IMR-90 (cell line): ENCODE data around the gene NTM. TPM values are rescaled to one million over a fixed set of nuclear protein-coding genes. Genes with fewer than 3 reads are reported as not detected.
A peak's percentile ranks its signal among the peaks of the same experiment; 100 is the strongest.

ENCODE experiments used
- ATAC-seq: fragments of 200-7000 bp; cut with Tn5 transposase; 2 replicates; pipeline ENCODE4 v1.9.1; 2020; ENCODE audit warnings: low read depth, mild to moderate bottlenecking, moderate library complexity
- BruUV-seq: library from RNA; stranded (reverse); fragments of 400-500 nt; replicated peaks from 2 replicates; lab custom pipeline; 2021; lab: Mats Ljungman, UMichigan
- CTCF ChIA-PET: fragments of 300-600 bp; formaldehyde crosslinking; extraction: SDS; loops from one replicate; lab custom pipeline; 2021; ENCODE audit warnings: antibody characterized with exemption; lab: Yijun Ruan, JAX
- POLR2A ChIA-PET: fragments of 300-600 bp; sonication (Branson Sonifier 250); formaldehyde crosslinking; loops from one replicate; lab custom pipeline; 2022; ENCODE audit warnings: antibody characterized with exemption; ENCODE audit not compliant: unreplicated experiment; lab: Charles Lee
- DNase-seq: peaks from one replicate; pipeline ENCODE4 v3.0.0; 2013
- H2AFZ ChIP-seq: replicated peaks from 2 replicates; pipeline ENCODE3; 2013; ENCODE audit warnings: low read length, mild to moderate bottlenecking; ENCODE audit not compliant: poor library complexity
- H2AK5ac ChIP-seq: 2 replicates; pipeline ENCODE4 v1.6.1; 2013; ENCODE audit warnings: low read depth, low read length, inconsistent platforms
- H2AK9ac ChIP-seq: replicated peaks from 2 replicates; pipeline ENCODE3; 2013; ENCODE audit warnings: mild to moderate bottlenecking, low read depth, low read length, moderate library complexity; ENCODE audit not compliant: poor library complexity
- H2BK120ac ChIP-seq: 2 replicates; pipeline ENCODE4 v1.6.1; 2013; ENCODE audit warnings: low read depth, low read length, inconsistent platforms
- H2BK15ac ChIP-seq: 3 replicates; pipeline ENCODE4 v1.6.1; 2013; ENCODE audit warnings: low read depth, low read length, inconsistent platforms
- H2BK20ac ChIP-seq: 2 replicates; pipeline ENCODE4 v1.6.1; 2013; ENCODE audit warnings: low read depth, mild to moderate bottlenecking, inconsistent platforms, low read length, moderate library complexity
- H2BK5ac ChIP-seq: 2 replicates; pipeline ENCODE4 v1.6.1; 2013; ENCODE audit warnings: mild to moderate bottlenecking, low read depth, low read length, inconsistent platforms; ENCODE audit not compliant: poor library complexity, severe bottlenecking
- H3K14ac ChIP-seq: replicated peaks from 2 replicates; pipeline ENCODE4 v1.6.1; 2013; ENCODE audit warnings: low read depth, low read length, inconsistent platforms
- H3K18ac ChIP-seq: 2 replicates; pipeline ENCODE4 v1.6.1; 2013; ENCODE audit warnings: low read depth, low read length, control low read depth
- H3K23ac ChIP-seq: 2 replicates; pipeline ENCODE4 v1.6.1; 2013; ENCODE audit warnings: low read depth, low read length, inconsistent platforms
- H3K27ac ChIP-seq: 2 replicates; pipeline ENCODE4 v1.5.1; 2013; ENCODE audit warnings: mild to moderate bottlenecking, control low read depth, low read length; ENCODE audit not compliant: insufficient read depth
- H3K27me3 ChIP-seq: 2 replicates; pipeline ENCODE4 v1.6.1; 2013; ENCODE audit warnings: low read length; ENCODE audit not compliant: control insufficient read depth, insufficient read depth
- H3K36me3 ChIP-seq: 2 replicates; pipeline ENCODE4 v1.6.1; 2013; ENCODE audit warnings: low read length, mixed read lengths; ENCODE audit not compliant: control insufficient read depth, insufficient read depth
- H3K4ac ChIP-seq: 2 replicates; pipeline ENCODE4 v1.6.1; 2013; ENCODE audit warnings: low read depth, low read length, inconsistent platforms
- H3K4me1 ChIP-seq: 2 replicates; pipeline ENCODE4 v1.6.1; 2013; ENCODE audit warnings: low read length, mixed read lengths; ENCODE audit not compliant: control insufficient read depth, insufficient read depth
- H3K4me2 ChIP-seq: 2 replicates; pipeline ENCODE4 v1.6.1; 2013; ENCODE audit warnings: low read depth, mild to moderate bottlenecking, control low read depth, low read length, moderate library complexity
- H3K4me3 ChIP-seq: 2 replicates; pipeline ENCODE4 v1.5.1; 2013; ENCODE audit warnings: low read depth, mild to moderate bottlenecking, control low read depth, low read length, moderate library complexity; ENCODE audit not compliant: insufficient read depth
- H3K56ac ChIP-seq: 2 replicates; pipeline ENCODE4 v1.6.1; 2013; ENCODE audit warnings: low read length, inconsistent platforms; ENCODE audit not compliant: insufficient read depth; ENCODE audit errors: extremely low read depth
- H3K79me1 ChIP-seq, 2 experiments: 2 replicates each; pipeline ENCODE4 v1.6.1; 2013; ENCODE audit warnings: low read length in 2 of 2, inconsistent platforms in 1 of 2, low read depth in 1 of 2
- H3K9ac ChIP-seq: 2 replicates; pipeline ENCODE4 v1.6.1; 2013; ENCODE audit warnings: low read depth, low read length, control low read depth
- H3K9me1 ChIP-seq: 2 replicates; pipeline ENCODE4 v1.6.1; 2013; ENCODE audit warnings: low read length, inconsistent platforms; ENCODE audit not compliant: insufficient read depth
- H3K9me3 ChIP-seq: 2 replicates; pipeline ENCODE4 v1.6.1; 2013; ENCODE audit warnings: low read length; ENCODE audit not compliant: control insufficient read depth, insufficient read depth
- H4K20me1 ChIP-seq: 2 replicates; pipeline ENCODE4 v1.6.1; 2013; ENCODE audit warnings: low read length, inconsistent platforms; ENCODE audit not compliant: insufficient read depth
- H4K5ac ChIP-seq: 2 replicates; pipeline ENCODE4 v1.6.1; 2013; ENCODE audit warnings: mild to moderate bottlenecking, low read depth, low read length, control low read depth
- H4K8ac ChIP-seq, 2 experiments: 2 replicates each; pipeline ENCODE4 v1.6.1; 2013; ENCODE audit warnings: low read depth in 2 of 2, low read length in 2 of 2, control low read depth in 1 of 2, inconsistent platforms in 1 of 2
- H4K91ac ChIP-seq: 2 replicates; pipeline ENCODE4 v1.6.1; 2013; ENCODE audit warnings: low read depth, low read length, inconsistent platforms; ENCODE audit not compliant: insufficient read depth
- BHLHE40 ChIP-seq: fragments of 150-350 bp; IDR thresholded peaks from 2 replicates; pipeline ENCODE4 v1.6.1; 2016; ENCODE audit warnings: mild to moderate bottlenecking, low read depth, low read length
- CHD1 ChIP-seq: IDR thresholded peaks from 2 replicates; pipeline ENCODE4 v1.6.1; 2012; ENCODE audit warnings: low read depth, low read length, improper control_type of control experiment
- FOS ChIP-seq: fragments of 150-350 bp; IDR thresholded peaks from 2 replicates; pipeline ENCODE4 v1.6.1; 2016; ENCODE audit warnings: low read depth, low read length
- MAFK ChIP-seq: IDR thresholded peaks from 2 replicates; pipeline ENCODE4 v1.6.1; 2012; ENCODE audit warnings: low read depth, low read length, improper control_type of control experiment
- MAZ ChIP-seq: IDR thresholded peaks from 2 replicates; pipeline ENCODE4 v1.6.1; 2012; ENCODE audit warnings: low read depth, mild to moderate bottlenecking, low read length, improper control_type of control experiment, moderate library complexity, borderline replicate concordance
- MXI1 ChIP-seq: IDR thresholded peaks from 2 replicates; pipeline ENCODE4 v1.6.1; 2012; ENCODE audit warnings: low read depth, mild to moderate bottlenecking, low read length, moderate library complexity, borderline replicate concordance
- NFE2L2 ChIP-seq: fragments of 150-350 bp; IDR thresholded peaks from 2 replicates; pipeline ENCODE4 v1.6.1; 2016; ENCODE audit warnings: low read depth, mild to moderate bottlenecking, low read length
- RAD21 ChIP-seq: IDR thresholded peaks from 2 replicates; pipeline ENCODE4 v1.6.1; 2012; ENCODE audit warnings: low read length, improper control_type of control experiment
- RCOR1 ChIP-seq: IDR thresholded peaks from 2 replicates; pipeline ENCODE4 v1.6.1; 2012; ENCODE audit warnings: mild to moderate bottlenecking, low read length, improper control_type of control experiment; ENCODE audit not compliant: insufficient replicate concordance
- WGBS, 2 experiments: methylation state at CpG; one replicate each; pipeline versions ENCODE4 v1.1.5 to v1.1.7; 2013; ENCODE audit warnings: missing lambda C conversion rate in 2 of 2; ENCODE audit not compliant: insufficient read length in 1 of 2; ENCODE audit errors: extremely low coverage in 2 of 2; 5-methylcytosine and 5-hydroxymethylcytosine counted together
- dilution Hi-C: fragments of 300-500 bp; cut with HindIII; formaldehyde crosslinking; loops from one replicate; pipeline ENCODE4 v1.14.3; 2018; ENCODE audit warnings: low sequenced_read_pairs; ENCODE audit not compliant: unreplicated experiment
- in situ Hi-C: fragments of 300-500 bp; cut with MboI; formaldehyde crosslinking; loops from 3 replicates; pipeline ENCODE4 v1.14.3; 2019; ENCODE audit warnings: low sequenced_read_pairs, inconsistent platforms, mixed read lengths
- intact Hi-C: fragments of 100-400 bp; cut with micrococcal nuclease; formaldehyde crosslinking; loops from 2 replicates; pipeline ENCODE4 v1.10.0; 2022
- polyA plus RNA-seq, 3 experiments: library from polyadenylated mRNA; depleted of rRNA; stranded (reverse); fragments of >200 nt; gene quantifications; 2 replicates each; pipeline ENCODE4 v1.2.3, GENCODE V29; 2012; ENCODE audit warnings: low replicate concordance in 1 of 3
- total RNA-seq: library from RNA; depleted of rRNA; stranded (reverse); fragments of >200 nt; gene quantifications from 2 replicates; pipeline ENCODE4 v1.2.3, GENCODE V29; 2012

NTM gene
- total and polyA plus RNA-seq, 2 of the 4 experiments (the other 2 are of a cell fraction): 19.5 to 25.5 TPM

DNA sequence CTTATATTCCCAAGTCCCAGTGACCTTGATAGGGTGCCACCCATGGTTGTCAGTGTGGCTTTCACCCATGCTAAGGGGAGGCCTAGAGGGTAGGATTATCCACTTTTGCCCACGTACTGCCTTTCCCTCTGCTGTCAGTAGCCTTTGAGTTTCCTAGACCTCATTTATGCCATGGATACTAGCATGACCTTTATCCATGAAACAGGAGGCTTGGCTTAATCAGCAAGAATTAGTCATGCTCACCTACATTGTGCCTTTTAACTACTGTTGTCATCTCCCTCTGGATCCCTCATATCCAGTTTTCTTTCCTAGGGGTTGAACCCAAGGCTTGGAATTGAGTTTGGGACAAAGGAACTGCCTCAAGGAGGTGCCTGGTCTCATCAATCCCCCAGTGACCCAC is 716.7 kb downstream of the NTM start:
- POLR2A ChIA-PET: no interaction called here
- no peak overlapping the region for H2BK5ac ChIP-seq
- H3K4ac ChIP-seq: no peak overlapping the region
- no peak overlapping the region for H3K9ac ChIP-seq
- no peak overlapping the region for H4K91ac ChIP-seq
- no peak overlapping the region for H2BK120ac ChIP-seq
- in situ Hi-C loops: no loop called here
- WGBS, 2 experiments: no CpG with 5 or more reads among the region's 1 CpG
- no peak overlapping the region for H3K18ac ChIP-seq
- H2AK9ac ChIP-seq: no peak overlapping the region
- H4K20me1 ChIP-seq: no peaks in the 10 kb centered on the region
- no peak overlapping the region; a peak in 1 of 4 replicates for H4K8ac ChIP-seq
- no peak overlapping the region for H2BK20ac ChIP-seq
- TF ChIP-seq MXI1 (no peak), RCOR1 (no peak), FOS (no peak), NFE2L2 (no peak), MAZ (no peak), BHLHE40 (no peak), MAFK (no peak), CHD1 (no peak), RAD21 (no peak)
- CTCF ChIA-PET: no interaction called here
- DNase-seq (no peak), ATAC-seq (no peak)
- no peaks in the 10 kb centered on the region for H3K9me1 ChIP-seq
- H3K36me3 ChIP-seq: no peaks in the 10 kb centered on the region
- intact Hi-C loops: no loop called here
- no peak overlapping the region for H3K27ac ChIP-seq
- no peak overlapping the region for H4K5ac ChIP-seq
- no peak overlapping the region for H2AFZ ChIP-seq
- no peak overlapping the region for H3K4me2 ChIP-seq
- no peaks in the 10 kb centered on the region for H3K27me3 ChIP-seq
- H3K23ac ChIP-seq: no peak overlapping the region
- H2AK5ac ChIP-seq: no peak overlapping the region; the same call in 1 of the 2 replicates
- peaks cover 3% of the 10 kb centered on the region for H3K4me1 ChIP-seq
- no peak overlapping the region for H3K4me3 ChIP-seq
- H3K56ac ChIP-seq: 0 out of 2 replicates have a peak overlapping the region, but pooled peaks have one; percentile 3
- no peak overlapping the region; the same call in 2 of the 3 replicates for H2BK15ac ChIP-seq
- H3K14ac ChIP-seq: no peak overlapping the region
- no TSS peak for BruUV-seq
- dilution Hi-C loops: no loop called here
- H3K9me3 ChIP-seq: peaks cover 24% of the 10 kb centered on the region
- peaks cover 0 to 3% of the 10 kb centered on the region in 2 experiments; a peak in 1 of 4 replicates for H3K79me1 ChIP-seq
